DND-41 (cell line): ENCODE data around the gene PPP1R12C.
A peak's percentile ranks its signal among the peaks of the same experiment; 100 is the strongest.

ENCODE experiments used
- ATAC-seq: fragments of 200-7000 bp; cut with Tn5 transposase; 3 replicates; pipeline ENCODE4 v1.9.1; 2021; ENCODE audit warnings: low read depth; ENCODE audit not compliant: insufficient read depth
- DNase-seq: peaks from one replicate; pipeline ENCODE4 v3.0.0-alpha.2; 2020
- H2AFZ ChIP-seq: 2 replicates; pipeline ENCODE4 v1.6.0; 2012; ENCODE audit warnings: low read depth, low read length
- H3K27ac ChIP-seq: 2 replicates; pipeline ENCODE4 v1.5.1; 2012; ENCODE audit warnings: low read length, inconsistent platforms
- H3K27me3 ChIP-seq: fragments of 200-600 bp; sonication (generic); 2 replicates; pipeline ENCODE4 v1.6.0; 2012; ENCODE audit warnings: low read length, mild to moderate bottlenecking, inconsistent platforms; ENCODE audit not compliant: insufficient read depth, poor library complexity
- H3K36me3 ChIP-seq: 2 replicates; pipeline ENCODE4 v1.5.1; 2012; ENCODE audit warnings: low read length, inconsistent platforms; ENCODE audit not compliant: insufficient read depth
- H3K4me1 ChIP-seq: 2 replicates; pipeline ENCODE4 v1.5.1; 2012; ENCODE audit warnings: mild to moderate bottlenecking, low read length; ENCODE audit not compliant: insufficient read depth
- H3K4me2 ChIP-seq: 2 replicates; pipeline ENCODE4 v1.6.0; 2012; ENCODE audit warnings: mild to moderate bottlenecking, moderate library complexity, low read length, inconsistent platforms; ENCODE audit not compliant: insufficient read depth
- H3K4me3 ChIP-seq, 2 experiments: fragments of 200-600 bp in 1 of 2; shearing (Covaris generic) in 1 of 2; 2 replicates each; pipeline ENCODE4 v1.5.1; 2012 to 2016; ENCODE audit warnings: inconsistent platforms in 2 of 2, low read length in 2 of 2, mild to moderate bottlenecking in 2 of 2, low read depth in 1 of 2, moderate library complexity in 1 of 2
- H3K79me2 ChIP-seq: 2 replicates; pipeline ENCODE4 v1.6.0; 2012; ENCODE audit warnings: low read length, inconsistent platforms; ENCODE audit not compliant: insufficient read depth
- H3K9ac ChIP-seq: 2 replicates; pipeline ENCODE4 v1.6.0; 2012; ENCODE audit warnings: low read depth, mild to moderate bottlenecking, inconsistent platforms, low read length, moderate library complexity
- H3K9me3 ChIP-seq: 2 replicates; pipeline ENCODE4 v1.5.1; 2012; ENCODE audit warnings: low read length, moderate library complexity, mild to moderate bottlenecking, inconsistent platforms; ENCODE audit not compliant: insufficient read depth, severe bottlenecking
- H4K20me1 ChIP-seq: 2 replicates; pipeline ENCODE4 v1.6.0; 2012; ENCODE audit warnings: low read length; ENCODE audit not compliant: insufficient read depth
- EZH2 ChIP-seq: IDR thresholded peaks from 3 replicates; pipeline ENCODE4 v1.6.1; 2012; ENCODE audit warnings: borderline replicate concordance, low read depth, mild to moderate bottlenecking, moderate library complexity, low read length, inconsistent platforms; ENCODE audit not compliant: severe bottlenecking
- TF ChIP-seq, protein P1 (sequence below): IDR thresholded peaks from 2 replicates; pipeline ENCODE4 v1.5.1; 2012; ENCODE audit warnings: borderline replicate concordance, low read length, moderate library complexity, mild to moderate bottlenecking; ENCODE audit not compliant: poor library complexity, severe bottlenecking; ENCODE audit errors: extremely low read depth

The PPP1R12C gene

DNA sequence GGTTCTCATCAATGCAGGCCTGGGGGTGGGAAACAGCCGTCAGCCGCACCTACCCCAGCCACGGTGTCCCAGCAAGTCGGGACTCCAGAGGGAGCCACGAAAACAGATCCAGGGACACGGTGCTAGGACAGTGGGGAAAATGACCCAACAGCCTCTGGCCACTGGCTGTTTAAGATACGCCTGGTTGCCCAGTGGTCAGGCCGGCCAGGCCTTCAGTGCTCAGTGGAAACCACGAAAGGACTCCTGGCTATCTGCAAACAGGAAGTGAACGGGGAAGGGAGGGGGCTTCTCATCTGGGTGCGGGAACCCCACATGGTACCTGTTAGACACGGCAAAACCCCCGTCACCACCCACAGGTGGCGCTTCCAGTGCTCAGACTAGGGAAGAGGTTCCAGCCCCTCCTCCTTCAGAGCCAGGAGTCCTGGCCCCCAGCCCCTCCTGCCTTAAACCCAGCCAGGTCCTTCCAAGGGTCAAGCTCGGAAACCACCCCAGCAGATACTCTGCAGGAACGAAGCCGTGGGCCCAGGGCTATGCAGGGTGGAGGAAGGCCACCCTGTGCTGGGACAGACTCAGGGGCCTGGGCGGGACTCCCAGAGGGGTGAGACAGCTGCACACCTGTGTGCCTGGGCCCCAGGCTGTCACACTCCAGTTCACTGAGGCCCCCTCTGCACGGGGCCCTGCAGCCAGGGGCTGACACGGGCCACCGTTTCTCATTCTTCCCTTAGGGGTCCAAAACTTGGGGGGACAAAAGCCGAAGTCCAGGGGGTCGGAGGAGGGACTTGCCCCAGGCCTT lies 4.5 kb downstream of the PPP1R12C start:
- H4K20me1 ChIP-seq = peaks cover 76% of the 10 kb centered on the region
- no peak overlapping the region for H2AFZ ChIP-seq
- H3K27ac ChIP-seq = no peak overlapping the region
- H3K9me3 ChIP-seq = no peaks in the 10 kb centered on the region
- no peak overlapping the region for H3K4me3 ChIP-seq
- peaks cover 24% of the 10 kb centered on the region for H3K4me1 ChIP-seq
- H3K9ac ChIP-seq = no peak overlapping the region
- peaks cover 42% of the 10 kb centered on the region for H3K36me3 ChIP-seq
- DNase-seq (no peak), ATAC-seq (no peak)
- H3K4me2 ChIP-seq = no peak overlapping the region
- H3K27me3 ChIP-seq = no peaks in the 10 kb centered on the region
- H3K79me2 ChIP-seq = peaks cover 80% of the 10 kb centered on the region
- TF ChIP-seq EZH2 = no peak
- TF ChIP-seq, protein P1, sequence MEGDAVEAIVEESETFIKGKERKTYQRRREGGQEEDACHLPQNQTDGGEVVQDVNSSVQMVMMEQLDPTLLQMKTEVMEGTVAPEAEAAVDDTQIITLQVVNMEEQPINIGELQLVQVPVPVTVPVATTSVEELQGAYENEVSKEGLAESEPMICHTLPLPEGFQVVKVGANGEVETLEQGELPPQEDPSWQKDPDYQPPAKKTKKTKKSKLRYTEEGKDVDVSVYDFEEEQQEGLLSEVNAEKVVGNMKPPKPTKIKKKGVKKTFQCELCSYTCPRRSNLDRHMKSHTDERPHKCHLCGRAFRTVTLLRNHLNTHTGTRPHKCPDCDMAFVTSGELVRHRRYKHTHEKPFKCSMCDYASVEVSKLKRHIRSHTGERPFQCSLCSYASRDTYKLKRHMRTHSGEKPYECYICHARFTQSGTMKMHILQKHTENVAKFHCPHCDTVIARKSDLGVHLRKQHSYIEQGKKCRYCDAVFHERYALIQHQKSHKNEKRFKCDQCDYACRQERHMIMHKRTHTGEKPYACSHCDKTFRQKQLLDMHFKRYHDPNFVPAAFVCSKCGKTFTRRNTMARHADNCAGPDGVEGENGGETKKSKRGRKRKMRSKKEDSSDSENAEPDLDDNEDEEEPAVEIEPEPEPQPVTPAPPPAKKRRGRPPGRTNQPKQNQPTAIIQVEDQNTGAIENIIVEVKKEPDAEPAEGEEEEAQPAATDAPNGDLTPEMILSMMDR = peak; percentile 11

DNA sequence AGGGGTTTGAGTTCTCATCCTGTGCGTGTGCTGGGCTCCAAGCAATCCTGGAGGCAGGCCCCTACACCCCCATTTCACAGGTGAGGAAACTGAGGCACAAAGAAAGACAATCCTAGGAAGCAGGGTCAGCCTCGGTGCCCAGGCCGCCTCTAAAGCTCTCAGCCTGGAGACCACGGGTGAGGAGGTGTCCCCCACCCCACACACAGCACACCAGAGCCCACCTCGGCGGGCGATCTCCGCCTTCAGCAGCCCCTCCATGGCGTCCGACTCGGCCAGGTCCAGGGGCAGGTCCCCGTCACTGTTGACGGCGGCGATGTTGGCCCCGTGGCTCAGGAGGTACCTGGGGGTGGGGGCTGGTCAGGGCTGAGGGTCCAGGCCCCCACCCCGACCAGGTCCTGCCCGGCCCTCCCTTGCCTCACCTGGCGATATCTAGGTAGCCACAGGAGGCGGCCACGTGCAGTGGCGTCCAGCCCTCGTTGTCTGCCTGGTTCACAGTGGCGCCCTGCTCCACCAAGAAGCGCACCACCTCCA lies 5.1 kb downstream of the PPP1R12C start:
- peaks cover 24% of the 10 kb centered on the region for H3K4me1 ChIP-seq
- H3K27ac ChIP-seq = no peak overlapping the region
- peaks cover 42% of the 10 kb centered on the region for H3K36me3 ChIP-seq
- TF ChIP-seq EZH2 = no peak
- TF ChIP-seq, protein P1 = no peak
- no peak for DNase-seq
- H3K79me2 ChIP-seq = peaks cover 77% of the 10 kb centered on the region
- peaks cover 76% of the 10 kb centered on the region for H4K20me1 ChIP-seq
- H3K4me2 ChIP-seq = no peak overlapping the region
- H3K9ac ChIP-seq = no peak overlapping the region
- H3K4me3 ChIP-seq = no peak overlapping the region
- H2AFZ ChIP-seq = no peak overlapping the region
- no peaks in the 10 kb centered on the region for H3K27me3 ChIP-seq
- H3K9me3 ChIP-seq = no peaks in the 10 kb centered on the region
- ATAC-seq = no peak

DNA sequence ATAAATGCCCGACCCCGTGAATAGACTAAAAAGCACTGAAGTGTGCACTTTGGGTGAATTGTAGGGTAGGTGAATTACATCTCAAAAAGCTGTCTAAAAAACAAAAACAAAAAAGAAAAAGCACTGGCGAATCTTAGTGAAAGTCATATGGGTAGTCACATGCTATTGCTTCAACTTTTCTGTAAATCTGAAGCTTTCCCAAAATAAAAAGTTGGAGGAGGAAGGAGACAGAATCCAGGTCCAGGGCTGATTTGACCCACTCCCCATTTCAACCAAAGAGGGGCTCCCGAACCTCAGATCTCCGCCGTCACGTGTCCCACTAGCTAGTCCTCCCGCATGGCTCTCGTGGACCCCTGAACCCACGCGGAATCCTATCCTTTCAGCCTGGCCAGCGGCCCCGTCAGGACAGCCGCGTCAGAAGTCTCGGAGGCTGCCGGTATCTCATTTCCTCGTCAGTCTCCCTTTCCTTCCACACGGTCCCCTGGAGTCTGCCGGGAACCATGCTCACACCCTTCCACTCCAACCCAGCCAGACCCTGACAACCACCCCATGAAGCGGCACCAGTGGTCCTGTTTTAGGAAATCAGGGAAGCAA lies 6.1 kb downstream of the PPP1R12C start:
- peaks cover 72% of the 10 kb centered on the region for H3K79me2 ChIP-seq
- ATAC-seq (no peak), DNase-seq (no peak)
- peaks cover 47% of the 10 kb centered on the region for H3K36me3 ChIP-seq
- TF ChIP-seq, protein P1 = no peak
- no peak for TF ChIP-seq EZH2
- H3K9me3 ChIP-seq = no peaks in the 10 kb centered on the region
- H3K27ac ChIP-seq = no peak overlapping the region
- no peaks in the 10 kb centered on the region for H3K27me3 ChIP-seq
- no peak overlapping the region for H3K4me2 ChIP-seq
- H3K4me3 ChIP-seq = no peak overlapping the region
- peaks cover 23% of the 10 kb centered on the region for H3K4me1 ChIP-seq
- H3K9ac ChIP-seq = no peak overlapping the region
- peaks cover 73% of the 10 kb centered on the region for H4K20me1 ChIP-seq
- no peak overlapping the region for H2AFZ ChIP-seq
